Activated naive CD4-positive, alpha-beta T cell treated with anti-CD3 and anti-CD28 coated beads, Interleukin-2, amount 50 U/mL, for 16 hours (primary cell): ENCODE measurements around the gene LHX8.
"Not testable (repeated sequence)": the region's sequence is repeated elsewhere in the genome, so short reads cannot be mapped to it uniquely, and the experiment has no call there.

ENCODE experiments used
- DNase-seq: peaks from one replicate; pipeline ENCODE4 v3.0.0-alpha.2; 2020

Gene LHX8

GRCh38 chr1:75133750-75134646 is at the start of gene LHX8:
Gene LHX8 (plus strand): TSS chr1:75134388. CDS start chr1:75136615, 2,227 bp downstream.
- no peak for DNase-seq

- DNase-seq, result no peak
These were observed 48.3 kb upstream of the LHX8 start for GRCh38 chr1:75085931-75086330.

GRCh38 chr1:75087278-75087677 is 46.9 kb upstream of the LHX8 start:
- DNase-seq, result no peak

GRCh38 chr1:75092141-75092540 is 42.0 kb upstream of the LHX8 start:
- DNase-seq, result no peak

GRCh38 chr1:75097654-75098053 is 36.5 kb upstream of the LHX8 start:
- DNase-seq, result no peak

GRCh38 chr1:75099581-75099980 is 34.6 kb upstream of the LHX8 start:
- no peak for DNase-seq

GRCh38 chr1:75100481-75101092 is 33.6 kb upstream of the LHX8 start:
- no peak for DNase-seq

GRCh38 chr1:75112362-75112951 is 21.7 kb upstream of the LHX8 start:
- DNase-seq, result not testable (repeated sequence)

GRCh38 chr1:75115654-75116053 is 18.5 kb upstream of the LHX8 start:
- DNase-seq, result no peak

- no peak for DNase-seq
These were observed 10.4 kb upstream of the LHX8 start for GRCh38 chr1:75123756-75124155.

GRCh38 chr1:75124510-75124909 is 9.7 kb upstream of the LHX8 start:
- no peak for DNase-seq

- DNase-seq, result no peak
These were observed 8.9 kb upstream of the LHX8 start for GRCh38 chr1:75125161-75125726.

GRCh38 chr1:75126611-75127101 is 7.5 kb upstream of the LHX8 start:
- no peak for DNase-seq

- no peak for DNase-seq
These were observed 6.1 kb upstream of the LHX8 start for GRCh38 chr1:75127916-75128717.

- DNase-seq, result no peak
These were observed 4.6 kb upstream of the LHX8 start for GRCh38 chr1:75129660-75129982.

- no peak for DNase-seq
These were observed 4.0 kb upstream of the LHX8 start for GRCh38 chr1:75129983-75130789.

- no peak for DNase-seq
These were observed 3.2 kb upstream of the LHX8 start for GRCh38 chr1:75130865-75131564.

- no peak for DNase-seq
These were observed 2.5 kb upstream of the LHX8 start for GRCh38 chr1:75131565-75132241.

- no peak for DNase-seq
These were observed 1.9 kb upstream of the LHX8 start for GRCh38 chr1:75132242-75132811.
